Stimulated activated CD8-positive, alpha-beta memory T cell treated with anti-CD3 and anti-CD28 coated beads, Interleukin-4, amount 100 ng/mL, for 4 hours (primary cell): ENCODE measurements around the gene ACSS3.
"Not testable (repeated sequence)": the region's sequence is repeated elsewhere in the genome, so short reads cannot be mapped to it uniquely, and the experiment has no call there.

Experiments used
- DNase-seq, 2 donors: peaks; one replicate each; pipeline ENCODE4 v3.0.0-alpha.2; 2020; ENCODE audit warnings: low read depth in 2 of 2, low spot score in 1 of 2

The ACSS3 gene

GRCh38 chr12:81092053-81092452 is 14.2 kb downstream of the ACSS3 start:
- DNase-seq: no peak

- DNase-seq: no peak
Measured at GRCh38 chr12:81094718-81095360, 17.0 kb downstream of the ACSS3 start.

GRCh38 chr12:81095501-81096232 is 17.8 kb downstream of the ACSS3 start:
- DNase-seq: no peak

- DNase-seq: no peak
Measured at GRCh38 chr12:81105687-81106086, 27.8 kb downstream of the ACSS3 start.

- DNase-seq: no peak
Measured at GRCh38 chr12:81114226-81114625, 36.3 kb downstream of the ACSS3 start.

GRCh38 chr12:81119069-81119468 is 41.2 kb downstream of the ACSS3 start:
- DNase-seq: not testable (repeated sequence)

GRCh38 chr12:81120961-81121360 is 43.1 kb downstream of the ACSS3 start:
- no peak for DNase-seq

GRCh38 chr12:81123611-81124010 is 45.7 kb downstream of the ACSS3 start:
- no peak for DNase-seq

GRCh38 chr12:81125691-81126090 is 47.8 kb downstream of the ACSS3 start:
- no peak for DNase-seq

- DNase-seq: no peak
Measured at GRCh38 chr12:81128930-81129554, 51.2 kb downstream of the ACSS3 start.

GRCh38 chr12:81136519-81136918 is 58.6 kb downstream of the ACSS3 start:
- no peak for DNase-seq

GRCh38 chr12:81137801-81138200 is 59.9 kb downstream of the ACSS3 start:
- DNase-seq: no peak

- no peak for DNase-seq
Measured at GRCh38 chr12:81141217-81141616, 63.3 kb downstream of the ACSS3 start.

GRCh38 chr12:81143057-81143456 is 65.2 kb downstream of the ACSS3 start:
- DNase-seq: no peak

- no peak for DNase-seq
Measured at GRCh38 chr12:81146228-81147225, 68.6 kb downstream of the ACSS3 start.

GRCh38 chr12:81147292-81147919 is 69.5 kb downstream of the ACSS3 start:
- DNase-seq: no peak

- no peak for DNase-seq
Measured at GRCh38 chr12:81150382-81150781, 72.5 kb downstream of the ACSS3 start.

- no peak for DNase-seq
Measured at GRCh38 chr12:81159856-81160255, 82.0 kb downstream of the ACSS3 start.

- no peak for DNase-seq
Measured at GRCh38 chr12:81161680-81162079, 83.8 kb downstream of the ACSS3 start.

- no peak for DNase-seq
Measured at GRCh38 chr12:81162391-81163136, 84.7 kb downstream of the ACSS3 start.
